HepG2 (cell line): ENCODE results near the gene RBM12. TPM values are rescaled to one million over a fixed set of nuclear protein-coding genes. Genes with fewer than 3 reads are reported as not detected.

ENCODE experiments used
- ATF7-NPFF ChIP-seq: sonication (generic); formaldehyde crosslinking; IDR thresholded peaks from 2 replicates; pipeline ENCODE4 v1.8.1; 2023; ENCODE audit warnings: mild to moderate bottlenecking, low read depth, missing genetic modification reagents, moderate library complexity
- FOXM1 ChIP-seq: sonication (generic); formaldehyde crosslinking; IDR thresholded peaks from 2 replicates; pipeline ENCODE4 v1.5.0; 2020; ENCODE audit warnings: missing genetic modification reagents
- GFI1 ChIP-seq: sonication (generic); formaldehyde crosslinking; IDR thresholded peaks from 2 replicates; pipeline ENCODE4 v1.5.0; 2020; ENCODE audit warnings: missing genetic modification reagents, mild to moderate bottlenecking, borderline replicate concordance
- MAFF ChIP-seq: IDR thresholded peaks from 2 replicates; pipeline ENCODE4 v1.6.1; 2011; ENCODE audit warnings: low read depth, low read length, improper control_type of control experiment
- RFXAP ChIP-seq: sonication (generic); formaldehyde crosslinking; IDR thresholded peaks from 2 replicates; pipeline ENCODE4 v1.4.0; 2020; ENCODE audit warnings: missing genetic modification reagents, borderline replicate concordance
- TMF1 ChIP-seq: sonication (generic); formaldehyde crosslinking; IDR thresholded peaks from 2 replicates; pipeline ENCODE4 v1.8.1; 2022; ENCODE audit warnings: low read depth, missing genetic modification reagents
- ZNF207 ChIP-seq: fragments of 450-650 bp; IDR thresholded peaks from 2 replicates; pipeline ENCODE4 v1.6.1; 2016; ENCODE audit warnings: antibody characterized with exemption, borderline replicate concordance
- ZNF34 ChIP-seq: sonication (generic); formaldehyde crosslinking; IDR thresholded peaks from 2 replicates; pipeline ENCODE4 v1.4.0; 2020; ENCODE audit warnings: mild to moderate bottlenecking, missing genetic modification reagents, borderline replicate concordance
- ZNF367 ChIP-seq: sonication (generic); formaldehyde crosslinking; IDR thresholded peaks from 2 replicates; pipeline ENCODE4 v1.4.0; 2020; ENCODE audit warnings: missing genetic modification reagents, borderline replicate concordance
- ZNF678 ChIP-seq: sonication (generic); formaldehyde crosslinking; IDR thresholded peaks from 2 replicates; pipeline ENCODE4 v1.4.0; 2020; ENCODE audit warnings: mild to moderate bottlenecking, missing genetic modification reagents
- polyA plus RNA-seq, 8 experiments: library from polyadenylated mRNA; depleted of rRNA in 3 of 8; stranded (reverse) in 7 of 8; unstranded in 1 of 8; fragments of >200 nt; fragmentation: Illumina TruSeq in 4 of 8; extraction: Trizol in 4 of 8; gene quantifications; 2 replicates each; pipeline versions ENCODE4 v1.2.1 to v1.2.3, GENCODE V29; 2011 to 2016; ENCODE audit warnings: low read depth in 4 of 8, missing spikeins in 1 of 8, mixed read lengths in 1 of 8; ENCODE audit not compliant: insufficient read depth in 1 of 8
- total RNA-seq, 5 experiments: library from RNA; depleted of rRNA; stranded (reverse); fragments of >200 nt; fragmentation: Illumina TruSeq; extraction: Trizol; gene quantifications; 2 replicates each; pipeline ENCODE4 v1.2.3, GENCODE V29; 2016; ENCODE audit warnings: low read depth in 1 of 5
- TF ChIP-seq, protein P1 (sequence below): sonication (generic); formaldehyde crosslinking; conservative IDR thresholded peaks from 2 replicates; pipeline ENCODE4 v1.8.0; 2022; ENCODE audit warnings: missing genetic modification reagents
- TF ChIP-seq, protein P2 (sequence below): sonication (generic); formaldehyde crosslinking; IDR thresholded peaks from 2 replicates; pipeline ENCODE4 v1.4.0; 2020; ENCODE audit warnings: missing genetic modification reagents
- TF ChIP-seq, protein P3 (sequence below): sonication (generic); formaldehyde crosslinking; IDR thresholded peaks from 2 replicates; pipeline ENCODE4 v1.4.0; 2020; ENCODE audit warnings: mild to moderate bottlenecking, missing genetic modification reagents
- TF ChIP-seq, protein P4 (sequence below): sonication (generic); formaldehyde crosslinking; IDR thresholded peaks from 2 replicates; pipeline ENCODE4 v1.5.1; 2020; ENCODE audit warnings: missing genetic modification reagents, mild to moderate bottlenecking, borderline replicate concordance
- TF ChIP-seq, protein P5 (sequence below): sonication (generic); formaldehyde crosslinking; IDR thresholded peaks from 2 replicates; pipeline ENCODE4 v1.9.0; 2021; ENCODE audit warnings: missing genetic modification reagents, borderline replicate concordance
- TF ChIP-seq, protein P6 (sequence below): sonication (generic); formaldehyde crosslinking; IDR thresholded peaks from 2 replicates; pipeline ENCODE4 v1.4.0; 2020; ENCODE audit warnings: missing genetic modification reagents, borderline replicate concordance

Gene RBM12
- total and polyA plus RNA-seq, 2 of the 13 experiments (the other 11 are each of a cell fraction or from before 2014, with no cell fraction given), result 97.9 to 104 TPM

DNA sequence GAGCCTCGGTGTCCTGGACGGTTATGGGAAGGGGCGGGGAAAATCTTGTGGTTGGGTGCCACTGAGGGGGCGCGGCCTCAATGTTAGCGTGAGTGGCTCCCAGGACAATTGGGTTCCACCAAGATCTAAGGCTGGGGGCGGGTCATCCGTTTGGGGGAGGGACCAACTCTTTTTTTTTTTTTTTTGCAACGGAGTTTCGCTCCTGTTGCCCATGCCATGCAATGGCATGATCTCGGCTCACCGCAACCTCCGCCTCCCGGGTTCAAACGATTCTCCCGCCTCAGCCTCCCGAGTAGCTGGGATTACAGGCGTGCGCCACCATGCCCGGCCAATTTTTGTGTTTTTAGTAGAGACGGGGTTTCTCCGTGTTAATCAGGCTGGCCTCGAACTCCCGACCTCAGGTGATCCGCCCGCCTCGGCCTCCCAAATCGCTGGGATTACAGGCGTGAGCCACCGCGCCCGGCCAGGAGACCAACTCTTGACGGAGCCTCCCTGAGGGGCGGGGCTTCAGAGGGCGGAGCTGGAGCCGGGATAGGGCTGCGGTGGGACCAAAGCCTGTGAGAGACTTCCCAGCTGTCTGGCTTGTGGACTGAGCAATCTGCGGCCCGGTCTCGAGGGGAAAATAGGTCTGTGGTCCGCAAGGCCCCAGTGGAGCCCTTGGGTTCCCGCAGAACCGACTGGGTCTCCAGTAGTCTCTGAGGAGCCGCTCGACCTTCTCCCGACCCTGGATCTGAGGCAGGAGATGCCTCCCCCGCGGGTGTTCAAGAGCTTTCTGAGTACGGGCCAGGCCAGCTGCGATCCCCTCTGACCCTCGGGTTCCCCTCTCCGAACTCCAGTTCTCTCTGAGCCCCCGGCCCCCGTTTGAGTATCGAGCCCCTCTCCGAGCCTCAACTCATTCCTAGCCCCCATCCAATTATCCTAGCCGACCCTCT is 48.0 kb downstream of the RBM12 start (continued):
- TF ChIP-seq TMF1 (CRISPR knock-in tag) (no peak), RFXAP (CRISPR knock-in tag) (peak; percentile 59; the same call in 1 of the 2 replicates), ZNF678 (no peak; the same call in 1 of the 2 replicates), MAFF (0 out of 2 replicates have a peak, but pooled peaks have one; percentile 0), GFI1 (CRISPR knock-in tag) (no peak), ATF7-NPFF (CRISPR knock-in tag) (peak; percentile 55; the same call in 1 of the 2 replicates), ZNF207 (no peak), ZNF367 (CRISPR knock-in tag) (0 out of 2 replicates have a peak, but pooled peaks have one; percentile 21), FOXM1 (no peak), ZNF34 (CRISPR knock-in tag) (no peak)
- TF ChIP-seq, protein P1, sequence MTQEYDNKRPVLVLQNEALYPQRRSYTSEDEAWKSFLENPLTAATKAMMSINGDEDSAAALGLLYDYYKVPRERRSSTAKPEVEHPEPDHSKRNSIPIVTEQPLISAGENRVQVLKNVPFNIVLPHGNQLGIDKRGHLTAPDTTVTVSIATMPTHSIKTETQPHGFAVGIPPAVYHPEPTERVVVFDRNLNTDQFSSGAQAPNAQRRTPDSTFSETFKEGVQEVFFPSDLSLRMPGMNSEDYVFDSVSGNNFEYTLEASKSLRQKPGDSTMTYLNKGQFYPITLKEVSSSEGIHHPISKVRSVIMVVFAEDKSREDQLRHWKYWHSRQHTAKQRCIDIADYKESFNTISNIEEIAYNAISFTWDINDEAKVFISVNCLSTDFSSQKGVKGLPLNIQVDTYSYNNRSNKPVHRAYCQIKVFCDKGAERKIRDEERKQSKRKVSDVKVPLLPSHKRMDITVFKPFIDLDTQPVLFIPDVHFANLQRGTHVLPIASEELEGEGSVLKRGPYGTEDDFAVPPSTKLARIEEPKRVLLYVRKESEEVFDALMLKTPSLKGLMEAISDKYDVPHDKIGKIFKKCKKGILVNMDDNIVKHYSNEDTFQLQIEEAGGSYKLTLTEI (CRISPR knock-in tag), result no peak
- TF ChIP-seq, protein P2, sequence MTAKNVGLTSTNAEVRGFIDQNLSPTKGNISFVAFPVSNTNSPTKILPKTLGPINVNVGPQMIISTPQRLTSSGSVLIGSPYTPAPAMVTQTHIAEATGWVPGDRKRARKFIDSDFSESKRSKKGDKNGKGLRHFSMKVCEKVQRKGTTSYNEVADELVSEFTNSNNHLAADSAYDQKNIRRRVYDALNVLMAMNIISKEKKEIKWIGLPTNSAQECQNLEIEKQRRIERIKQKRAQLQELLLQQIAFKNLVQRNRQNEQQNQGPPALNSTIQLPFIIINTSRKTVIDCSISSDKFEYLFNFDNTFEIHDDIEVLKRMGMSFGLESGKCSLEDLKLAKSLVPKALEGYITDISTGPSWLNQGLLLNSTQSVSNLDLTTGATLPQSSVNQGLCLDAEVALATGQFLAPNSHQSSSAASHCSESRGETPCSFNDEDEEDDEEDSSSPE, result peak; percentile 68; the same call in 1 of the 2 replicates
- TF ChIP-seq, protein P3, sequence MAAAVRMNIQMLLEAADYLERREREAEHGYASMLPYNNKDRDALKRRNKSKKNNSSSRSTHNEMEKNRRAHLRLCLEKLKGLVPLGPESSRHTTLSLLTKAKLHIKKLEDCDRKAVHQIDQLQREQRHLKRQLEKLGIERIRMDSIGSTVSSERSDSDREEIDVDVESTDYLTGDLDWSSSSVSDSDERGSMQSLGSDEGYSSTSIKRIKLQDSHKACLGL (CRISPR knock-in tag), result peak; percentile 62; the same call in 1 of the 2 replicates
- TF ChIP-seq, protein P4, sequence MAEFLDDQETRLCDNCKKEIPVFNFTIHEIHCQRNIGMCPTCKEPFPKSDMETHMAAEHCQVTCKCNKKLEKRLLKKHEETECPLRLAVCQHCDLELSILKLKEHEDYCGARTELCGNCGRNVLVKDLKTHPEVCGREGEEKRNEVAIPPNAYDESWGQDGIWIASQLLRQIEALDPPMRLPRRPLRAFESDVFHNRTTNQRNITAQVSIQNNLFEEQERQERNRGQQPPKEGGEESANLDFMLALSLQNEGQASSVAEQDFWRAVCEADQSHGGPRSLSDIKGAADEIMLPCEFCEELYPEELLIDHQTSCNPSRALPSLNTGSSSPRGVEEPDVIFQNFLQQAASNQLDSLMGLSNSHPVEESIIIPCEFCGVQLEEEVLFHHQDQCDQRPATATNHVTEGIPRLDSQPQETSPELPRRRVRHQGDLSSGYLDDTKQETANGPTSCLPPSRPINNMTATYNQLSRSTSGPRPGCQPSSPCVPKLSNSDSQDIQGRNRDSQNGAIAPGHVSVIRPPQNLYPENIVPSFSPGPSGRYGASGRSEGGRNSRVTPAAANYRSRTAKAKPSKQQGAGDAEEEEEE, result peak; percentile 41
- TF ChIP-seq, protein P5, sequence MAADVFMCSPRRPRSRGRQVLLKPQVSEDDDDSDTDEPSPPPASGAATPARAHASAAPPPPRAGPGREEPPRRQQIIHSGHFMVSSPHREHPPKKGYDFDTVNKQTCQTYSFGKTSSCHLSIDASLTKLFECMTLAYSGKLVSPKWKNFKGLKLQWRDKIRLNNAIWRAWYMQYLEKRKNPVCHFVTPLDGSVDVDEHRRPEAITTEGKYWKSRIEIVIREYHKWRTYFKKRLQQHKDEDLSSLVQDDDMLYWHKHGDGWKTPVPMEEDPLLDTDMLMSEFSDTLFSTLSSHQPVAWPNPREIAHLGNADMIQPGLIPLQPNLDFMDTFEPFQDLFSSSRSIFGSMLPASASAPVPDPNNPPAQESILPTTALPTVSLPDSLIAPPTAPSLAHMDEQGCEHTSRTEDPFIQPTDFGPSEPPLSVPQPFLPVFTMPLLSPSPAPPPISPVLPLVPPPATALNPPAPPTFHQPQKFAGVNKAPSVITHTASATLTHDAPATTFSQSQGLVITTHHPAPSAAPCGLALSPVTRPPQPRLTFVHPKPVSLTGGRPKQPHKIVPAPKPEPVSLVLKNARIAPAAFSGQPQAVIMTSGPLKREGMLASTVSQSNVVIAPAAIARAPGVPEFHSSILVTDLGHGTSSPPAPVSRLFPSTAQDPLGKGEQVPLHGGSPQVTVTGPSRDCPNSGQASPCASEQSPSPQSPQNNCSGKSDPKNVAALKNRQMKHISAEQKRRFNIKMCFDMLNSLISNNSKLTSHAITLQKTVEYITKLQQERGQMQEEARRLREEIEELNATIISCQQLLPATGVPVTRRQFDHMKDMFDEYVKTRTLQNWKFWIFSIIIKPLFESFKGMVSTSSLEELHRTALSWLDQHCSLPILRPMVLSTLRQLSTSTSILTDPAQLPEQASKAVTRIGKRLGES (CRISPR knock-in tag), result no peak
- TF ChIP-seq, protein P6, sequence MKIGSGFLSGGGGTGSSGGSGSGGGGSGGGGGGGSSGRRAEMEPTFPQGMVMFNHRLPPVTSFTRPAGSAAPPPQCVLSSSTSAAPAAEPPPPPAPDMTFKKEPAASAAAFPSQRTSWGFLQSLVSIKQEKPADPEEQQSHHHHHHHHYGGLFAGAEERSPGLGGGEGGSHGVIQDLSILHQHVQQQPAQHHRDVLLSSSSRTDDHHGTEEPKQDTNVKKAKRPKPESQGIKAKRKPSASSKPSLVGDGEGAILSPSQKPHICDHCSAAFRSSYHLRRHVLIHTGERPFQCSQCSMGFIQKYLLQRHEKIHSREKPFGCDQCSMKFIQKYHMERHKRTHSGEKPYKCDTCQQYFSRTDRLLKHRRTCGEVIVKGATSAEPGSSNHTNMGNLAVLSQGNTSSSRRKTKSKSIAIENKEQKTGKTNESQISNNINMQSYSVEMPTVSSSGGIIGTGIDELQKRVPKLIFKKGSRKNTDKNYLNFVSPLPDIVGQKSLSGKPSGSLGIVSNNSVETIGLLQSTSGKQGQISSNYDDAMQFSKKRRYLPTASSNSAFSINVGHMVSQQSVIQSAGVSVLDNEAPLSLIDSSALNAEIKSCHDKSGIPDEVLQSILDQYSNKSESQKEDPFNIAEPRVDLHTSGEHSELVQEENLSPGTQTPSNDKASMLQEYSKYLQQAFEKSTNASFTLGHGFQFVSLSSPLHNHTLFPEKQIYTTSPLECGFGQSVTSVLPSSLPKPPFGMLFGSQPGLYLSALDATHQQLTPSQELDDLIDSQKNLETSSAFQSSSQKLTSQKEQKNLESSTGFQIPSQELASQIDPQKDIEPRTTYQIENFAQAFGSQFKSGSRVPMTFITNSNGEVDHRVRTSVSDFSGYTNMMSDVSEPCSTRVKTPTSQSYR, result no peak
